Tongue (tissue), 2 donors: ENCODE measurements around the gene CD164. TPM values are rescaled to one million over a fixed set of nuclear protein-coding genes. Genes with fewer than 3 reads are reported as not detected.

Experiments used
- DNase-seq: peaks from one replicate; pipeline ENCODE4 v3.0.0-alpha.2; 2015
- total RNA-seq: library from RNA; depleted of rRNA; stranded (reverse); fragments of >200 nt; gene quantifications from one replicate; pipeline ENCODE4 v1.2.3, GENCODE V29; 2014

CD164 gene
- 203 TPM for total RNA-seq

DNA sequence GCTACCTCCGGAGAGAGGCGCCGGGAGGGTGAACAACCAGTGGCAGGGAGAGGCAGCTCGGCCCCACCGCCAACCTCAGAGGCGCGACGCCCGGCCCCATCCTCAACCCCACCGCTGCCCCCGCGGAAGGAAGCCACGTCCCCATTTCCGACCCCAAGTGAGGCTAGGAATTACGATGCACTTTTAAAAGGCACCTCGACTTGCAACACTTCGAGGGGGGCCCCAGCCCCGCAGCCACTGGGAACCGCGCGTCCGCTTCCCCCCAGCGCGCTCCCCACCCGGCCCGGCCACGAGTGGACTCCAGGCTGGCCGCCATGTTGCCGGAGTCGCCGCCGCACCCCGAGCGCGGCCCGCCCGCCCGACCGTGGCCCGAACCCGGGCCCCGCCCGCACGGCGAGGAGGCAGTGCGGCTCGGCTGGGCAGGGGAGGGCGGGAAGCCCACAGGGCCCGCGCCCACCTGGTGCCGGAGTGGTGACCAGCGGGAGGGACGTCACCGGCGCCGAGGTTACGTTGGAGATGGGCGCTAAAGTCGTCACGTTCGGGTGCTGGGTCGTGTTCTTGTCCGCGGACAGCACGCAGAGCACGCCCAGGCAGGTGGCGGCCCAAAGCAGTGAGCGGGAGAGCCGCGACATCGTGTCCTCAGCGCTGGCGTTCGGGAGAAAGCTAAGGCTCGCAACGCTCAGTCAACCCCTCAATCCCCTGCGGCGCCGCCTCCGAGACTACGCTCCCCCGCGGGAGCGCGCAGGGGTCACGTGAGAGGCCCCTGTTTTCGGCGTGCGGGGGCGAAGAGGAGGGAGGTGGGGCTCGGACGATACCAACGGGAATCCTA, at the start of gene CD164:
CD164 (minus strand) TSS at position 721 of the 829 bp plus-strand sequence; CDS start at position 632, 89 bp downstream.
- DNase-seq = peak; percentile 98

- DNase-seq = no peak
Measured at GRCh38 chr6:109429496-109429895, 47.2 kb upstream of the CD164 start.

DNA sequence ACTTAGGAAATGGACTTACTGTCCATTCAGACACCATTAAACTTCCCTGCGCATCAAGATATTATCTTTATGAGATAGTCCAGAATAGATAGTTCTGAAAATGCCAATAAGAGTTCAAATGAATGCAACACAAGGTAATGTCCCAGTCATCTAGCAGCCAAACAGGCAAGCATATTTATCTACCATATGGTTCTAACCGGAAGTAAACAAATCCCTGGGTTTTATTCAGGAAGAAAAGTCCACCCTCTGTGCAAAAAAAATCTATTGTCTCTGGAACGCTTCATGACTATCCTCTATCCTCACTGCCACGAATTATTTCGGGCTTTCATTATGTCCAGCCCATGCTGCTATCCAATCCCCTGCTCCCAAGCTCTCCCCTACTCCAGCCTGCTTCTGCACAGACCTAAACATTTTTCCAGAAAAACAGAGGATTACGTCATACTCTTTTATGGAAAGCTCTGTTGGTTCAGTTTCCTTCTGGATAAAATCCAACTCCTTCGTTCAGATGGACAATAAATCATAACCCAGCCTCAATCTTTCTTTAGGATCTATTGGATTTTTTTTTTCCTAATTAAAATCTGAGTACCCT, 46.7 kb upstream of the CD164 start:
- DNase-seq = peak; percentile 82

DNA sequence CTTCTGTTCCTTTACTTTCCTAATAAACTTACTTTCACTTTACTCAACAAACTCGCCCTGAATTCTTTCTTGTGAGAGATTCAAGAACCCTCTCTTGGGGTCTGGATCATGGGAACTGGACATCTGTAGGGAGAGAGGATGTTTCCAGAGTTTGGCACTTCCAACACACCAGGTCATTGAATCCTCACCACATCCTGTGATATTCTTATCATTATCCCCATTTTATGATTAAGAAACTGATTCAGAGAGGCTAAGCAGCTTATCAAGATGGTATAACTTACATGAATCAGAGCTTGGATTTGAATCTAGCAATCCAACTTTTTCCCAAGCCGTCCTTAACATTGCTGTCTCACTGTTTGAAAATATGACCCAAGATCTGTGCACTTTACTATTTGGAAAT, 42.7 kb upstream of the CD164 start:
- DNase-seq = no peak

- no peak for DNase-seq
Measured at GRCh38 chr6:109421184-109421583, 38.9 kb upstream of the CD164 start.

DNA sequence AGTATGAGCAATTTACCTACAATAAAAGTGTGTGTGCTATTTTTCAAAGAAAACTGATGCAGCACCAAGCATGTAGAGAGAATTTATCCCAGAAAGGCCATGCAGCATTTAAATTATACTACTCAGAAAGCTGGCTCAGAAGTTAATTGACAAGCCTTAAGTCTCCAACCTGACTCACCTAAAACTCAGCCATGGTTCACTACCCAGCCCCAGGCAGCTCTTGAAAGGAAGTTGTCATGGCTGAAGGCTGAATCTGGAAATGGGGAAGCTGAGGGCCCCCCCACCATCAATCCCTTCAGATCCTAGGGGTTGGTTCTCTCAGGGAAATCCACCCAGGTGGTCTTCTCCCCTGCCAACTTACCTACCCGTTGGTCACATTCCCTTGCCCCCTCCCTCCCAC, 38.5 kb upstream of the CD164 start:
- DNase-seq = no peak

GRCh38 chr6:109417646-109418045, 35.4 kb upstream of the CD164 start:
- DNase-seq = no peak

DNA sequence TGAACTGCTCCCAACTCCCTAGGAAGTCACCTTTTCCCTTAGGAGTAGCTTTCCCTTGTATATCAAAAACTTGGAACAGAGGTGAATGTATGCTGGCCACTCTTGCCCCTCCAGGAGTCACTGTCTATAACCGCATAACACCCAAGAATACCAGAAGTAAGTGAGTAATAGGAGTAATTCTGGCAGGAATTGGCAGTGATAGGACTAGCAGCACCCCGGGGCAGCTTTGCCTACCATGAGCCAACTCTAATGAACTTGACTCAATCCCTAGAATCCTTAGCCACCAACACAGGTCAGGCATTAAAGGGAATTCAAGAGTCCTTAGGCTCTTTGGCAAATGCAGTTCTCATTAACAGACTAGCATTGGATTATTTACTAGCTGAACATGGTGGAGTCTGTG, 28.8 kb upstream of the CD164 start:
- no peak for DNase-seq

DNA sequence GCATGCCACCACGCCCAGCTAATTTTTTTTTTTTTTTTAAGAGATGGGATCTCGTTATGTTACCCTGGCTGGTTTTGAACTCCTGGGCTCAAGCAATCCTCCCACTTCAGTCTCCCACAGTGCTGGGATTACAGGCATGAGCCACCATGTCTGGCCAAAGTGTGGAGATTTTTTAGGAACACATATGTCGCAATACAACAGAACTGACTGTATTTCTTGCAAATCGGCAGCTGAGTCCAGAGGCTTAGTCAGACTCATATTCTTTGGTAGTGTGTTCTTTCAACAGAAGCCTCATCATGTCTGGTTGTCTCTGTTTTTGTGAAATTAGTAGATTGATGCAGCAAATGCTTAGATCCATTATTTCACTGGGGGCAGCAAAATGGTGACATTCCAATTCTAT, 23.9 kb upstream of the CD164 start:
- DNase-seq = no peak

GRCh38 chr6:109397020-109397419, 14.8 kb upstream of the CD164 start:
- DNase-seq = no peak

GRCh38 chr6:109396046-109396718, 13.9 kb upstream of the CD164 start:
- DNase-seq = no peak

- DNase-seq = no peak
Measured at GRCh38 chr6:109393886-109394281, 11.6 kb upstream of the CD164 start.

DNA sequence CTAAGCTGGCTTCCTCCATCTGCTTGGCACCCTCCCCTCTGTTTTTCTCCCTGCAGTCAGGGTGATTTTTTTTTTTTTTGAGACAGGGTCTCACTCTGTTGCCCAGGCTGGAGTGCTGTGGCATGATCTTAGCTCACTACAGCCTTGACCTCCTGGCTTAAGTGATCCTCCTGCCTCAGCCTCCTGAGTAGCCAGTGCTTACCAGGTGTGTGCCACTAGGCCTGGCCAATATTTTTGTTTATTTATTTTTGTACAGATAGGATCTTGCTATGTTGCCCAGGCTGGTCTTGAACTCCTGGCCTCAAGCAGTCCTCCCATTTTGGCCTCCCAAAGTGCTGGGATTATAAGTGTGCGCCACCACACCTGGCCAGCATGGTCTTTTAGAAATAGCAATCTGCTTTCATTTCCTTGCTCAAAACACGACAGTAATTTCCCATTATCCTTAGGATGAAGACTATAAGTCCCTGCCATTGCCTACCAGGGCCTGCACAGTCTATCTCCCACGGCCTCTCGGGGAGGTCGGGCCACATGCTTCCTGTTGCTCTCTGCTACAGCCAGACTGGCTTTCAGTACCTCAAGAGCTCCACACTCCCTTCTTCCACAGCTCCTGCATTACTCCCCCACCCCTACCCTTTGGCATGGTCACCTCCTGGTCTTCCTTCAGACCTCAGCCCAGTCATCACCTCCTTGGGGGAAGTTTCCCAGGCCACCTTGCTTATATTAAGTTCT, 11.1 kb upstream of the CD164 start:
- DNase-seq = no peak

GRCh38 chr6:109389650-109390274, 7.5 kb upstream of the CD164 start:
- no peak for DNase-seq

DNA sequence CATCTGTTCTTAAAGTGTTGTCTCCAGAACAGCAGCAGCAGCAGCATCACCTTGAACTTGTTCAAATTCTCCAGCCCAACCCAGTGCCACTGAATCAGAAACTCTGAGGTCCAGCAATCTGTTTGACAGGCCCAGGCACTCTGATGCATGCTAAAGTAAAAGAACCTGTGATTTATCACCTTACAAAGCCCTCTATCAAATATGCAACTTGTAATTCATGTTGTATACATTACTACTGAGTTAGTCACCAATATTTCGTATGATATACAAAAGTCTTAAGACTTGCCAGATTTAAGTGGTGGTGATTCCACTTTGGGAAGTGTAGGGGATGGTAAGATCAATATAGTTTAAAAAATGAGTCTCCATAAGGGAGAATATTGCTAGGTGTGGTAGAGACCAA, 6.0 kb upstream of the CD164 start:
- no peak for DNase-seq

GRCh38 chr6:109383438-109383940, 1.2 kb upstream of the CD164 start:
- peak; percentile 38 for DNase-seq

- peak; percentile 98 for DNase-seq
Measured at GRCh38 chr6:109382576-109383437, 540 bp upstream of the CD164 start.

GRCh38 chr6:109381061-109381746, 1.1 kb downstream of the CD164 start:
- peak; percentile 47 for DNase-seq

GRCh38 chr6:109379711-109380110, 2.6 kb downstream of the CD164 start:
- DNase-seq = no peak

DNA sequence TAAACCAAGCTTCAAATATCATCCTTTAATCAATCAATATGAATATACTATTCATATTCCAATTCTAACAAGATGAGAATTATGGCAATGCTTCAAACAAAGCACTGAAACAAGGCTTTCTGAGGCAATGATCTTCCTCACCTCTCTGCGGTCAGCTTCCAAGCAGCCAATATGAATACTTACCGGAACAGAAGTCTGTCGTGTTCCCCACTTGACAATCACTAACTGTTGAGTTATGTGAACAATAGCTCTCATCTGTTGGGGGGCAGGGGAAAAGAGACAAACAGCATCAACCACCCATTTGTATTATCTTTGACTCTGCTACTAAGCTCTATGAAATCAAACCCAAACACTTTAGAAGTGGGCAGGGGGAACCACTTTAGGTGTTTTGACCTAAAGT, 4.5 kb downstream of the CD164 start:
- DNase-seq = no peak
